Fibroblast of lung (primary cell): Measurements from ENCODE around the gene ZSCAN31.

Source experiments
- CTCF ChIP-seq, 2 donors: IDR thresholded peaks in 1 of 2; conservative IDR thresholded peaks in 1 of 2; 1 replicate in 1 of 2; 2 replicates in 1 of 2; pipeline ENCODE4 v1.5.1; 2011 to 2012; ENCODE audit warnings: low read length in 2 of 2, control low read depth in 1 of 2, inconsistent platforms in 1 of 2, low read depth in 1 of 2, mild to moderate bottlenecking in 1 of 2
- EZH2 ChIP-seq: IDR thresholded peaks from 2 replicates; pipeline ENCODE4 v1.5.1; 2012; ENCODE audit warnings: low read length, control low read depth, mild to moderate bottlenecking; ENCODE audit errors: missing control alignments

GRCh38 chr6:28354688-28355554, 19.0 kb upstream of the ZSCAN31 start:
- TF ChIP-seq CTCF (conservative IDR thresholded peaks at IDR 0.05 in 1 of 2, IDR thresholded peaks at IDR 0.05 in 1 of 2; ENCODE audit: low read depth in 1 of 2, low read length in 2 of 2) = no peak
- no peak for TF ChIP-seq EZH2
